Brain microvascular endothelial cell (primary cell): ENCODE measurements around the gene LSAMP.

Source experiments
- DNase-seq: peaks from one replicate; pipeline ENCODE4 v3.0.0-alpha.2; 2020
- H3K27ac ChIP-seq: fragments of 250-450 bp; sonication (Bioruptor Pico); 2 replicates; pipeline ENCODE4 v1.5.1; 2020; ENCODE audit warnings: mild to moderate bottlenecking, moderate library complexity
- H3K27me3 ChIP-seq: fragments of 250-450 bp; sonication (Bioruptor Pico); replicated peaks from 2 replicates; pipeline ENCODE4 v1.5.1; 2020; ENCODE audit warnings: mild to moderate bottlenecking
- H3K36me3 ChIP-seq: fragments of 250-450 bp; sonication (Bioruptor Pico); replicated peaks from 2 replicates; pipeline ENCODE4 v1.5.1; 2020; ENCODE audit warnings: mild to moderate bottlenecking
- H3K4me3 ChIP-seq: 2 replicates; pipeline ENCODE4 v1.5.1; 2011; ENCODE audit warnings: low read depth, mild to moderate bottlenecking, control low read depth, low read length, moderate library complexity
- in situ Hi-C: cut with HindIII; loops from 2 replicates; pipeline ENCODE4 v1.10.0; 2017; ENCODE audit warnings: low sequenced_read_pairs, low pct_ligation_motif_present
- TF ChIP-seq, protein P1 (sequence below): IDR thresholded peaks from 2 replicates; pipeline ENCODE4 v1.5.1; 2011; ENCODE audit warnings: low read depth, mild to moderate bottlenecking, moderate library complexity, low read length, control low read depth, inconsistent platforms; ENCODE audit errors: missing control alignments

Gene LSAMP

DNA sequence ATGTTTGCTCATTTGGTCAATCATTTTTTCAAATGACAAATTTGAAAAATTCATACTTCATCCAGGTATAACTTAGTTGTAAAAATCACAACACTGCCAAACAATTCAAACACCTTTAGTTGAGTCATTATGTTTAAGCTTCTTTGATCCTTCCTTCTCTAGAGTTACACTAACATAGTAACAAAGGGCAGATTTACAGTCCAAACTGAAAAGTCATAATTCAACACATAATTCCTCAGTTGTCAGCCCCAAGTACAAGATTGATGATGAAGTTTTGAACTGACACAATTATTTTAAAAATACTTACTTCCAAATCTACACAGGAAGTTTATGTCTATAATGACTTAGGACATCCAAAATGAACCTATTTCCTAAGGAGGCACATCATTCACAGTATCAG is 264.1 kb downstream of the LSAMP start:
- Histone ChIP-seq H3K27ac (no peak overlapping the region), H3K4me3 (no peak overlapping the region), H3K27me3 (no peaks in the 10 kb centered on the region), H3K36me3 (no peaks in the 10 kb centered on the region)
- TF ChIP-seq, protein P1, sequence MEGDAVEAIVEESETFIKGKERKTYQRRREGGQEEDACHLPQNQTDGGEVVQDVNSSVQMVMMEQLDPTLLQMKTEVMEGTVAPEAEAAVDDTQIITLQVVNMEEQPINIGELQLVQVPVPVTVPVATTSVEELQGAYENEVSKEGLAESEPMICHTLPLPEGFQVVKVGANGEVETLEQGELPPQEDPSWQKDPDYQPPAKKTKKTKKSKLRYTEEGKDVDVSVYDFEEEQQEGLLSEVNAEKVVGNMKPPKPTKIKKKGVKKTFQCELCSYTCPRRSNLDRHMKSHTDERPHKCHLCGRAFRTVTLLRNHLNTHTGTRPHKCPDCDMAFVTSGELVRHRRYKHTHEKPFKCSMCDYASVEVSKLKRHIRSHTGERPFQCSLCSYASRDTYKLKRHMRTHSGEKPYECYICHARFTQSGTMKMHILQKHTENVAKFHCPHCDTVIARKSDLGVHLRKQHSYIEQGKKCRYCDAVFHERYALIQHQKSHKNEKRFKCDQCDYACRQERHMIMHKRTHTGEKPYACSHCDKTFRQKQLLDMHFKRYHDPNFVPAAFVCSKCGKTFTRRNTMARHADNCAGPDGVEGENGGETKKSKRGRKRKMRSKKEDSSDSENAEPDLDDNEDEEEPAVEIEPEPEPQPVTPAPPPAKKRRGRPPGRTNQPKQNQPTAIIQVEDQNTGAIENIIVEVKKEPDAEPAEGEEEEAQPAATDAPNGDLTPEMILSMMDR: no peak
- no peak for DNase-seq
- in situ Hi-C loops: no loop called here

DNA sequence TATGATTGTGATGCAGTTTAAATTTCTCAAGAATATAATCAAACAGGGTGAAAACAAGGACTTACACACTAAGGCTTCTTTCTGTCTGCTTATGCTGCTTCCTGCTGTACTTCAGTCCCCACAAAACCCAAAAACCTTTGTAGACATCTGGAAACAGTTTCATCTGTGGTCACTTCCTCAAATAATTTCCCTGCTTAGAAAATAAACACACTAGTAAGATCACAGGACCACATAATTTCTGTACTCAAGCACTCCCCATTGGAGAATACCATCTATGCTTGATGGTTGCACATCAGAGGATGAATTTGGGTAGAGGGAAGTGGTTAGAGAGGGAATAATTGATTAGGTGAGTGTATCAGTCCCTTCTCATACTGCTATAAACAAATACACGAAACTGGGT is 266.2 kb downstream of the LSAMP start:
- TF ChIP-seq, protein P1: no peak
- no peak for DNase-seq
- in situ Hi-C loops: no loop called here

DNA sequence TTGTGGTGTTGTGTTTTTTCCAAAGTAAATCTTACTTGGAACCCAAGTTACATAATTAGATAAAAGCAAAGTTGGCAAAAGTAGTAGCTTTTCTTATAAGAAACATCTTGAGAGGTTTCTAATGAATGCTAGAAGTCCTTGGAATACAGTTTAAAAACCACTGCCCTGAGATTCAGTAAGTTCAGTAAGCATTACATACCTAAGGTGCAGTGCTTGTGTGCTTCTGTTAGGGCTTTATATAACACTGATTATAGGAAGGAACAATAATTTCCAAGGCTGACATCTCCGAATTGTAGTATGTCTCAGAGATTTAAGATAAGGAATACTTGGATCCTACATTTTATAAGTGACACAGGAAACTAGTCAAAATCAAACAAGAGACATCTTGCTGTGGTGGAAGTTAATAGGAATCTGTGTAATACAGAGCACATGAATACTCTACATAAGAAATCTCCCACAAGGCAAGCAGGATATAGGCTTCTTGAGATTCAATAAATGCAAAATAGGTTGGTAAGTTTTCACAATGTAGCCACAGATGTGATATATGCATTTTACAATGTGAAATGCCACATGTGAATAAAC is 268.2 kb downstream of the LSAMP start:
- Histone ChIP-seq H3K4me3 (no peak overlapping the region), H3K36me3 (no peaks in the 10 kb centered on the region), H3K27me3 (no peaks in the 10 kb centered on the region), H3K27ac (no peak overlapping the region)
- in situ Hi-C loops: no loop called here
- no peak for DNase-seq
- TF ChIP-seq, protein P1: no peak

More for the DNA sequence above, 266.2 kb downstream of the LSAMP start:
- H3K27me3 ChIP-seq: no peaks in the 10 kb centered on the region
- H3K27ac ChIP-seq: no peak overlapping the region
- no peaks in the 10 kb centered on the region for H3K36me3 ChIP-seq
- H3K4me3 ChIP-seq: no peak overlapping the region

DNA sequence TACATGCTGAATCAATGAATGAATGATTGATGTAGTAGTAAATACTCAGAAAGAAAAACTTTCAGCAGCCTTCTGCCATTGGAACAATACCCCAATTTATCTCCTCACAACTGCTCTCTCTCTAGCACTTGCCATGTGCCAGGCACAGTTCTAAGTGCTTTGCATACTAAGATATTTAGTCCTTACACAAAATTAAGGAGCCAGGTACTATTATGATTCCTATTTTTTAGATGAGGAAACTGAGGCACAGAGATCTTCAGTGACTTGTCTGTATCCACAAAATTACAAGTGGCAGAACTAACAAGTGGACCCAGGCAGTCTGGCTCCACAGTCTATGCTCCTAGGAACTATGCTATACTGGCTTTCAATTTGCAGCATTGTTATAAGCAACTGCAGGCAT is 279.2 kb downstream of the LSAMP start:
- no peak overlapping the region for H3K4me3 ChIP-seq
- DNase-seq: no peak
- H3K27ac ChIP-seq: no peak overlapping the region
- H3K36me3 ChIP-seq: no peaks in the 10 kb centered on the region
- TF ChIP-seq, protein P1: no peak
- in situ Hi-C loops: no loop called here
- no peaks in the 10 kb centered on the region for H3K27me3 ChIP-seq

DNA sequence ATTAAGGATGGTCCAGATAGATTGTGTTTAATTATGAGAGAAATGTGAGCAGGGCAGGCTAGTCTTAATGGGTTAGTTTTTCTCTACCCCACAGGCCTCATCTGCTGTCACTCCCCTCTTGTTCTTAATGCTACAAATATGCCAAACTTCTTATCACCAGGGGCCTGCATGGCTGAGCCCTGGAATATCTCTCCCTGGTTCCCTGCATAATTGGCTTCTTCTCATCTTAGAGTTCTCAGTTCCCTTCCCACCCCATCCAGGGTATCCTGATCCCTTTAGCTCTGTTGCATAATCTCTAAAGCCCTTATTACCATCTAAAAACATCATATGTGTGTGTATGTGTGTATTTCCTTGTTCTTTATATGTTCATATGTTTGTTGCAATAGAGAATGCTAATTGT is 279.6 kb downstream of the LSAMP start:
- in situ Hi-C loops: no loop called here
- TF ChIP-seq, protein P1: no peak
- H3K36me3 ChIP-seq: no peaks in the 10 kb centered on the region
- H3K4me3 ChIP-seq: no peak overlapping the region
- no peak for DNase-seq
- no peaks in the 10 kb centered on the region for H3K27me3 ChIP-seq
- no peak overlapping the region for H3K27ac ChIP-seq

DNA sequence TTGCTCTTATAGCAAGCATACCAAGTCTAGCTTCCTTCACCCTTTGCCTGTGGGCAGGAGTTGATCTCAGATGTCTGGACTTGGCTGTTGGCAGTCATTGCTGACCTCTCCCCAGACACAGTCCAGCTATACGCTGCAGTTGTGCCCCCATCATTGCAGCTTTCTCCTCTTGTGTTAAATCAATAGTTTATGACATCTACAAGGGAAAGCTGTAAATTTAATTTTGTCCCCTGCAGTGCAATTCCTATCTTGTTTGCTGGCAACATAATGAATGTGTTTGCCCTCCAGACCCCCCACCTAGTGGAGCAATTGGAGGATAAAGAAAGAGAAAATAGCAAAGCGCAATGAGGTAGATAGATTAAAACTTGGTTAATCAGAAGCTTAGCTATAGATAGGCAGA is 280.2 kb downstream of the LSAMP start:
- Histone ChIP-seq H3K27ac (no peak overlapping the region), H3K36me3 (no peaks in the 10 kb centered on the region), H3K27me3 (no peaks in the 10 kb centered on the region), H3K4me3 (no peak overlapping the region)
- no peak for DNase-seq
- in situ Hi-C loops: no loop called here
- TF ChIP-seq, protein P1: no peak
